Putamen (tissue), 1 donor: ENCODE data around the gene TAS2R20.

Experiments used
- DNase-seq: peaks from one replicate; pipeline ENCODE4 v3.0.0-alpha.2; 2016; ENCODE audit warnings: low spot score

TAS2R20 gene

DNA sequence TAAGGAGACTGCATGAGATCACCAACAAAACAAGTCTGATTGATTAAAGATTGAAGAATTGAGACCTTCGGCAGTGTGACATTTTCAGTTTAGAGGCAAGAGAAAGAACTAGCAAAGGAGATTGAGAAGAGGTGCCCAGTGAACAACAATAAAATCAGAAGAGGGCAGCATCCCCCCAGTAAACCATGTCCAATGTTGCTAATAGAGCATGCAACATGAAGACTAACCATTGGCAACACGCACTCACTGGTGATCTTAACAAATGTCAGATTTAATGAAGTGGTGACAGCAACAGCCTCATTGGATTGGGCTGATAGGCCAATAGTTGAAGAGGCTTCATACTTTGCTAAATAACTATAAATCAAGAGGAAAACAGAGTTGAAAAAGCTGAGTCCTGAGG is 38.3 kb downstream of the TAS2R20 start:
- DNase-seq = peak; percentile 47

DNA sequence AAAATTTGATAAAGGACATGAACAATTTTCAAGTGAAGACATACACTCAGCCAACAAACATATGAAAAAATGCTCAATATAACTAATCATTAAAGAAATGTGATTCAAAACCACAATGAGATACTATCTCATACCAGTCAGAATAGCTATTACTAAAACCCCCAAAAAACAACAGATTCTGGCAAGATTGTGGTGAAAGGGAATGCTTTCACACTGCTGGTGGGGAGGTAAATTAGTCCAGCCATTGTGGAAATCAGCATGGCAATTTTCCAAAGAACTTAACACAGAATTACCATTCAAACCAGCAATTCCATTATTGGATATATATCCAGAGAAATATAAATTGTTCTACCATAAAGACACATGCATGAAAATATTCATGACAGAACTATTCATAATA is 40.4 kb downstream of the TAS2R20 start:
- no peak for DNase-seq

DNA sequence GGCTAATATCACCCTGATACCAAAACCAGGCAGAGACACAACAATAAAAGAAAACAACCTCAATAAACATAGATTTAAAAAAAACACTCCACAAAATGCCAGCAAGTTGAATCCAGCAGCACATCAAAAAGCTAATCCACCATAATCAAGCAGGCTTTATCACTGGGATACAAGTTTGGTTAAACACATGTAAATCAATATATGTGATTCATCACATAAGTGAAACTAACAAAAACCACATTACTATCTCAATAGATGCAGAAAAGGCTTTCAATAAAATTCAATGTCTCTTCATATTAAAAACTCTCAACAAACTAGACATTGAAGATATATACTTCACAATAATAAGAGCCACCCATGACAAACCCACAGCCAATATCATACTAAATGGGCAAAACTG is 42.0 kb downstream of the TAS2R20 start:
- no peak for DNase-seq

GRCh38 chr12:10952645-10953044 is 45.5 kb downstream of the TAS2R20 start:
- DNase-seq = peak; percentile 12
